H1 (cell line): ENCODE results near the gene ATAD3B. TPM values are rescaled to one million over a fixed set of nuclear protein-coding genes. Genes with fewer than 3 reads are reported as not detected.

Source experiments
- CTCF ChIA-PET: fragments of 300-600 bp; sonication (Branson Sonifier 250); formaldehyde crosslinking; loops from one replicate; lab custom pipeline; 2021; ENCODE audit not compliant: partially characterized antibody; lab: Charles Lee
- POLR2A ChIA-PET: fragments of 300-600 bp; sonication (Branson Sonifier 250); formaldehyde crosslinking; loops from one replicate; lab custom pipeline; 2021; ENCODE audit warnings: inconsistent platforms; ENCODE audit not compliant: partially characterized antibody; lab: Charles Lee
- DNase-seq, 2 experiments: peaks; one replicate each; pipeline versions ENCODE4 v3.0.0 to v3.0.0-alpha.2; 2010 to 2022; ENCODE audit warnings: low spot score in 2 of 2, low read depth in 1 of 2, mixed read lengths in 1 of 2
- FAIRE-seq: peaks from 2 replicates; lab custom pipeline; 2011; peaks lifted over from hg19 to GRCh38; lab: Jason Lieb, UNC
- H2AFZ ChIP-seq: 2 replicates; pipeline ENCODE4 v1.8.1; 2012; ENCODE audit warnings: low read length, inconsistent platforms
- H2AK5ac ChIP-seq: 2 replicates; pipeline ENCODE4 v1.6.1; 2013; ENCODE audit warnings: low read depth, low read length
- H2BK120ac ChIP-seq: replicated peaks from 2 replicates; pipeline ENCODE3; 2013; ENCODE audit warnings: low read depth, low read length, inconsistent platforms
- H2BK12ac ChIP-seq: 2 replicates; pipeline ENCODE4 v1.6.1; 2013; ENCODE audit warnings: low read depth, low read length
- H2BK15ac ChIP-seq: 2 replicates; pipeline ENCODE4 v1.6.1; 2013; ENCODE audit warnings: low read length
- H2BK20ac ChIP-seq: 2 replicates; pipeline ENCODE4 v1.6.1; 2013; ENCODE audit warnings: low read length
- H2BK5ac ChIP-seq: 2 replicates; pipeline ENCODE4 v1.6.1; 2013; ENCODE audit warnings: low read depth, low read length
- H3K14ac ChIP-seq: 2 replicates; pipeline ENCODE4 v1.6.1; 2013; ENCODE audit warnings: inconsistent platforms; ENCODE audit not compliant: insufficient read length
- H3K18ac ChIP-seq: 2 replicates; pipeline ENCODE4 v1.6.1; 2013; ENCODE audit warnings: low read length; ENCODE audit errors: extremely low read depth
- H3K23ac ChIP-seq: 2 replicates; pipeline ENCODE4 v1.6.1; 2013; ENCODE audit warnings: inconsistent platforms; ENCODE audit not compliant: insufficient read length
- H3K23me2 ChIP-seq: 2 replicates; pipeline ENCODE4 v1.6.1; 2013; ENCODE audit warnings: low read depth, low read length
- H3K27ac ChIP-seq: 2 replicates; pipeline ENCODE4 v1.6.1; 2011; ENCODE audit warnings: low read depth, low read length, inconsistent platforms
- H3K27me3 ChIP-seq, 4 experiments: replicated peaks in 1 of 4; 1 replicate in 1 of 4; 2 replicates in 3 of 4; pipeline versions ENCODE4 v1.6.1 to v1.8.1; 2011 to 2013; ENCODE audit warnings: low read length in 3 of 4, mild to moderate bottlenecking in 3 of 4, inconsistent platforms in 2 of 4, mixed read lengths in 2 of 4, moderate library complexity in 1 of 4; ENCODE audit not compliant: control insufficient read depth in 3 of 4, insufficient read depth in 3 of 4; ENCODE audit errors: extremely low read depth in 1 of 4
- H3K36me3 ChIP-seq, 4 experiments: 2 replicates each; pipeline versions ENCODE4 v1.6.1 to v1.8.1; 2011 to 2013; ENCODE audit warnings: mild to moderate bottlenecking in 4 of 4, low read length in 3 of 4, moderate library complexity in 2 of 4, control low read depth in 1 of 4, inconsistent platforms in 1 of 4; ENCODE audit not compliant: insufficient read depth in 4 of 4, control insufficient read depth in 2 of 4
- H3K4ac ChIP-seq: replicated peaks from 2 replicates; pipeline ENCODE3; 2013; ENCODE audit warnings: low read length, low read depth, mixed read lengths, inconsistent platforms; ENCODE audit not compliant: insufficient read length
- H3K4me1 ChIP-seq, 4 experiments: replicated peaks in 1 of 4; 1 replicate in 1 of 4; 2 replicates in 3 of 4; pipeline versions ENCODE4 v1.6.1 to v1.8.1; 2011 to 2013; ENCODE audit warnings: low read length in 3 of 4, inconsistent platforms in 2 of 4, mixed read lengths in 1 of 4; ENCODE audit not compliant: insufficient read depth in 4 of 4, control insufficient read depth in 3 of 4
- H3K4me2 ChIP-seq, 2 experiments: 2 replicates each; pipeline versions ENCODE4 v1.6.1 to v1.8.1; 2011 to 2013; ENCODE audit warnings: low read depth in 2 of 2, low read length in 2 of 2, control low read depth in 1 of 2, inconsistent platforms in 1 of 2, mild to moderate bottlenecking in 1 of 2; ENCODE audit not compliant: insufficient read depth in 1 of 2
- H3K4me3 ChIP-seq, 4 experiments: fragments of 200-600, 300-600 bp in 1 of 4; sonication (generic), shearing (Covaris generic), sonication (Bioruptor Twin) in 1 of 4; 2 replicates each; pipeline versions ENCODE4 v1.5.1 to v1.8.1; 2011 to 2016; ENCODE audit warnings: low read length in 4 of 4, low read depth in 3 of 4, control low read depth in 2 of 4, inconsistent platforms in 2 of 4, mild to moderate bottlenecking in 2 of 4, mixed read lengths in 1 of 4, moderate library complexity in 1 of 4; ENCODE audit not compliant: insufficient read depth in 2 of 4; ENCODE audit errors: extremely low read depth in 1 of 4
- H3K56ac ChIP-seq: replicated peaks from 2 replicates; pipeline ENCODE3; 2013; ENCODE audit warnings: low read depth, mild to moderate bottlenecking, mixed read lengths, low read length, inconsistent platforms; ENCODE audit not compliant: insufficient read length
- H3K79me1 ChIP-seq: 2 replicates; pipeline ENCODE4 v1.6.1; 2013; ENCODE audit warnings: low read depth, low read length, control low read depth
- H3K79me2 ChIP-seq, 2 experiments: 2 replicates each; pipeline versions ENCODE4 v1.6.1 to v1.8.1; 2012 to 2013; ENCODE audit warnings: low read length in 2 of 2, mild to moderate bottlenecking in 2 of 2, inconsistent platforms in 1 of 2; ENCODE audit not compliant: insufficient read depth in 2 of 2, control insufficient read depth in 1 of 2
- H3K9ac ChIP-seq, 4 experiments: replicated peaks in 1 of 4; 1 replicate in 1 of 4; 2 replicates in 3 of 4; pipeline versions ENCODE4 v1.6.1 to v1.8.1; 2011 to 2013; ENCODE audit warnings: low read depth in 3 of 4, low read length in 3 of 4, control low read depth in 2 of 4, mild to moderate bottlenecking in 2 of 4, moderate library complexity in 2 of 4, inconsistent platforms in 1 of 4; ENCODE audit errors: extremely low read depth in 1 of 4
- H3K9me3 ChIP-seq, 2 experiments: 2 replicates each; pipeline versions ENCODE4 v1.6.1 to v1.8.1; 2012 to 2013; ENCODE audit warnings: mild to moderate bottlenecking in 2 of 2, moderate library complexity in 2 of 2, control low read depth in 1 of 2, inconsistent platforms in 1 of 2, low read depth in 1 of 2, low read length in 1 of 2, mixed read lengths in 1 of 2; ENCODE audit not compliant: insufficient read depth in 2 of 2
- H4K20me1 ChIP-seq, 2 experiments: replicated peaks in 1 of 2; 2 replicates each; pipeline versions ENCODE3 to v1.8.1; 2011 to 2013; ENCODE audit warnings: inconsistent platforms in 2 of 2, low read length in 2 of 2, mild to moderate bottlenecking in 1 of 2; ENCODE audit not compliant: insufficient read depth in 2 of 2, control insufficient read depth in 1 of 2
- H4K5ac ChIP-seq: 2 replicates; pipeline ENCODE4 v1.6.1; 2013; ENCODE audit warnings: low read length, low read depth, mixed read lengths, inconsistent platforms; ENCODE audit not compliant: insufficient read length
- H4K8ac ChIP-seq: 2 replicates; pipeline ENCODE4 v1.8.0; 2013; ENCODE audit warnings: mild to moderate bottlenecking, moderate library complexity, low read length, inconsistent platforms; ENCODE audit not compliant: insufficient read depth; ENCODE audit errors: extremely low read depth
- H4K91ac ChIP-seq: replicated peaks from 2 replicates; pipeline ENCODE3; 2013; ENCODE audit warnings: low read length, mixed read lengths, inconsistent platforms; ENCODE audit not compliant: insufficient read length
- ATF3 ChIP-seq: IDR thresholded peaks from 2 replicates; pipeline ENCODE4 v1.6.1; 2011; ENCODE audit warnings: low read depth, mild to moderate bottlenecking, low read length; ENCODE audit not compliant: insufficient read depth
- CBX8 ChIP-seq: fragments of 300-800, 300-1000 bp; sonication (generic); IDR thresholded peaks from 2 replicates; pipeline ENCODE4 v1.7.1; 2016; ENCODE audit warnings: low read depth, low read length, borderline replicate concordance
- EP300 ChIP-seq, 2 experiments: IDR thresholded peaks; 1 replicate in 1 of 2; 2 replicates in 1 of 2; pipeline ENCODE4 v1.6.1; 2011 to 2012; ENCODE audit warnings: low read depth in 2 of 2, low read length in 2 of 2, mild to moderate bottlenecking in 2 of 2, borderline replicate concordance in 1 of 2, inconsistent platforms in 1 of 2, moderate library complexity in 1 of 2
- FOSL1 ChIP-seq: IDR thresholded peaks from 2 replicates; pipeline ENCODE4 v1.6.1; 2011; ENCODE audit warnings: mild to moderate bottlenecking, low read depth, low read length, moderate library complexity; ENCODE audit not compliant: insufficient read depth
- GABPA ChIP-seq: IDR thresholded peaks from 2 replicates; pipeline ENCODE4 v1.6.1; 2011; ENCODE audit warnings: mild to moderate bottlenecking, low read length, moderate library complexity, borderline replicate concordance; ENCODE audit not compliant: insufficient read depth
- MAX ChIP-seq: IDR thresholded peaks from 2 replicates; pipeline ENCODE4 v1.6.1; 2012; ENCODE audit warnings: inconsistent platforms
- POLR2AphosphoS5 ChIP-seq: IDR thresholded peaks from 2 replicates; pipeline ENCODE4 v1.6.1; 2011; ENCODE audit warnings: low read depth, low read length
- RFX5 ChIP-seq: IDR thresholded peaks from 2 replicates; pipeline ENCODE4 v1.6.1; 2011; ENCODE audit warnings: low read depth, low read length, improper control_type of control experiment, borderline replicate concordance
- SIN3A ChIP-seq, 2 experiments: IDR thresholded peaks in 1 of 2; conservative IDR thresholded peaks in 1 of 2; 2 replicates each; pipeline ENCODE4 v1.6.1; 2011 to 2012; ENCODE audit warnings: low read length in 2 of 2, improper control_type of control experiment in 1 of 2, low read depth in 1 of 2, mild to moderate bottlenecking in 1 of 2
- SP2 ChIP-seq: IDR thresholded peaks from 2 replicates; pipeline ENCODE4 v1.6.1; 2012; ENCODE audit warnings: mild to moderate bottlenecking, low read length, inconsistent platforms
- WGBS, 2 experiments: shearing (Covaris generic) in 1 of 2; methylation state at CpG; one replicate each; pipeline versions ENCODE4 v1.1.6 to v1.1.7; 2013 to 2015; ENCODE audit warnings: low lambda C conversion rate in 2 of 2, mixed read lengths in 2 of 2, inconsistent platforms in 1 of 2, low coverage in 1 of 2, missing lambda C conversion rate in 1 of 2; ENCODE audit not compliant: insufficient replicate concordance in 2 of 2, insufficient coverage in 1 of 2, insufficient read length in 1 of 2; ENCODE audit errors: extremely low coverage in 1 of 2, missing lambda C conversion rate in 1 of 2; 5-methylcytosine and 5-hydroxymethylcytosine counted together
- polyA plus RNA-seq, 7 experiments: library from polyadenylated mRNA; depleted of rRNA in 3 of 7; stranded (reverse) in 5 of 7; unstranded in 2 of 7; fragments of >200 nt in 5 of 7; fragments of 200-250 nt in 2 of 7; gene quantifications; 1 replicate in 5 of 7; 2 replicates in 1 of 7; 4 replicates in 1 of 7; pipeline versions ENCODE4 v1.2.1 to v1.2.3, GENCODE V29; 2011 to 2013; ENCODE audit warnings: missing spikeins in 2 of 7, mixed read lengths in 2 of 7
- total RNA-seq: library from RNA; stranded (reverse); fragmentation: NEBNext Ultra II Directional; extraction: Animal tissue kit (Norgen Biotek cat#: 25700); gene quantifications from 2 replicates; pipeline ENCODE4 v1.2.1, GENCODE V29; 2021

Gene ATAD3B
- total and polyA plus RNA-seq, 2 of the 8 experiments (the other 6 are each of a cell fraction or from before 2014, with no cell fraction given) = 31.3 to 63.0 TPM

DNA sequence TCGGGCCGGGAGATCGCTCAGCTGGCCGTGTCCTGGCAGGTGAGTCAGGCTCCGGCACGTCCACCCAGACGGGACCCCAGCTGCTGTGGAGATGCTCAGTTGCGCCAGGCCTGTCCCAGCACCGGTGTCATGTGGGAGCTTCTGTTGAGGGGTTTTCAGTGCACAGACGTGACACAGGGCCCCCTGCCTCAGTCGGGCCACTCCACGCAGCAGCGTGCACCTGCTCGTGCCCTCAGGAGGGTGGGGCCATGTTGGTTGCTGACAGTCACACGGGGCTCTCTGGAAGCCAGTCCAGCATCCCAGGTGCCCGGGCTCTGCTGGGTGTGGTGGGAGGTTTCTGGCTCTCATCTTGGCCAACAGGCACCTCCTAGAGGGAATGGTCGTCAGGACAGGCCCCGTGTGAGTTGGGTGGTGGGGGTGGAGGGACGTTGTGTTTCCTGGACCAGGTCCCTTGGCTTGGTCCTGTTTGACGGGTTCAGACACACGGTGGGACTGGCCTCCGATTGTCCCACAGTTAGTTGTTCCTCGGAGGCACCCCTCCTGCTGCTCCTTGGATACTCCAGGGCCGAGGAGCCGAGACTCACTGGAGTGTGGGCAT lies 19.2 kb downstream of the ATAD3B start:
- ChIA-PET CTCF (interaction anchor here (1.2 to 2.4 kb wide), 4 partner anchors 8 to 50 kb away, joined by 3 to 10 read pairs (median 6); no protein-coding TSS in a partner anchor), POLR2A (interaction anchor here (1.1 to 2.1 kb wide), 2 partner anchors 8 to 10 kb away, joined by 4 to 6 read pairs; no protein-coding TSS in a partner anchor)
- peaks cover 6 to 55% (median 33%) of the 10 kb centered on the region in 4 experiments; a peak in 7 of 8 replicates for H3K36me3 ChIP-seq
- WGBS, 2 experiments = 94% methylated on average over 16 of the region's 25 CpGs; no CpG with 5 or more reads in 1 of the 2 experiments
- H3K4me2 ChIP-seq = no peak overlapping the region
- H2AK5ac ChIP-seq = no peak overlapping the region
- DNase-seq (no peak), FAIRE-seq (no peak)
- no peak overlapping the region for H3K4ac ChIP-seq
- no peak overlapping the region for H3K18ac ChIP-seq
- H3K27ac ChIP-seq = no peak overlapping the region
- H3K14ac ChIP-seq = no peak overlapping the region
- H4K8ac ChIP-seq = no peak overlapping the region
- H2BK12ac ChIP-seq = no peak overlapping the region
- no peak overlapping the region for H4K5ac ChIP-seq
- H2AFZ ChIP-seq = no peak overlapping the region
- H3K27me3 ChIP-seq = no peaks in the 10 kb centered on the region
- no peak overlapping the region for H4K91ac ChIP-seq
- H3K9ac ChIP-seq = no peak overlapping the region
- H2BK5ac ChIP-seq = no peak overlapping the region
- H3K4me1 ChIP-seq = no peaks in the 10 kb centered on the region
- no peaks in the 10 kb centered on the region for H3K23me2 ChIP-seq
- TF ChIP-seq POLR2AphosphoS5 = no peak
- no peak for TF ChIP-seq ATF3
- TF ChIP-seq FOSL1 = no peak
- TF ChIP-seq MAX = no peak
- no peak for TF ChIP-seq RFX5
- TF ChIP-seq SP2 = no peak
- no peak for TF ChIP-seq EP300 (IDR thresholded peaks at IDR 0.05; ENCODE audit: borderline replicate concordance in 1 of 2, low read depth in 2 of 2, low read length in 2 of 2)
- no peak for TF ChIP-seq CBX8
- no peak for TF ChIP-seq SIN3A (conservative IDR thresholded peaks at IDR 0.05 in 1 of 2, IDR thresholded peaks at IDR 0.05 in 1 of 2; ENCODE audit: low read depth in 1 of 2, low read length in 2 of 2)
- TF ChIP-seq GABPA = no peak
- TF ChIP-seq, all 59 proteins: peak for 0
- H2BK120ac ChIP-seq = no peak overlapping the region
- peaks cover 0 to 1% of the 10 kb centered on the region in 2 experiments for H4K20me1 ChIP-seq
- H3K4me3 ChIP-seq = no peak overlapping the region
- no peak overlapping the region for H3K23ac ChIP-seq
- H2BK15ac ChIP-seq = no peak overlapping the region
- H3K79me1 ChIP-seq = no peaks in the 10 kb centered on the region; the same call in 1 of the 2 replicates
- no peak overlapping the region for H2BK20ac ChIP-seq
- H3K9me3 ChIP-seq = no peaks in the 10 kb centered on the region; a peak in 1 of 4 replicates
- no peak overlapping the region for H3K56ac ChIP-seq
- H3K79me2 ChIP-seq = no peaks in the 10 kb centered on the region
